Mucosa of descending colon (tissue), 3 donors: ENCODE data around the gene GHRHR. TPM values are rescaled to one million over a fixed set of nuclear protein-coding genes. Genes with fewer than 3 reads are reported as not detected.

Experiments
- ATAC-seq: fragments of 200-7000 bp; cut with Tn5 transposase; one replicate; pipeline ENCODE4 v1.9.1; 2020; ENCODE audit warnings: mild to moderate bottlenecking, moderate library complexity
- DNase-seq, 3 donors: peaks; one replicate each; pipeline ENCODE4 v3.0.0-alpha.2; 2020
- H3K36me3 ChIP-seq: fragments of 200-600 bp; one replicate; pipeline ENCODE4 v1.8.0; 2021; ENCODE audit warnings: low read depth, mild to moderate bottlenecking
- H3K4me1 ChIP-seq: fragments of 200-600 bp; one replicate; pipeline ENCODE4 v1.8.0; 2021; ENCODE audit warnings: low read depth, mild to moderate bottlenecking
- H3K4me3 ChIP-seq: fragments of 200-600 bp; one replicate; pipeline ENCODE4 v1.8.0; 2021; ENCODE audit warnings: mild to moderate bottlenecking
- H3K9me3 ChIP-seq: fragments of 200-600 bp; one replicate; pipeline ENCODE4 v1.8.0; 2021; ENCODE audit warnings: mild to moderate bottlenecking
- CTCF ChIP-seq: fragments of 200-600 bp; IDR thresholded peaks from one replicate; pipeline ENCODE4 v1.8.0; 2022; ENCODE audit warnings: antibody characterized with exemption, mild to moderate bottlenecking
- intact Hi-C, 2 donors: fragments of 100-400 bp; cut with DNase I in 1 of 2; cut with micrococcal nuclease in 1 of 2; formaldehyde crosslinking; loops; one replicate each; pipeline versions ENCODE4 v1.11.0 to v1.11.1; 2022; cut with DNase I, micrococcal nuclease
- total RNA-seq, 3 donors: library from RNA; stranded (reverse); fragmentation: NEBNext Ultra II Directional in 2 of 3; extraction: Animal tissue kit (Norgen Biotek cat#: 25700) in 2 of 3; gene quantifications; one replicate each; pipeline versions ENCODE4 v1.2.1 to v1.2.4, GENCODE V29; 2021 to 2023
- donor health status: DM: no; HTN: no; CAD: no; lungs with moderate emphysema.
- donor health status: DM: no; HTN: no; CAD: no.
- donor health status: DM: no; HTN: yes; CAD: no.

Gene GHRHR
- total RNA-seq, 3 donors from 2014 or later, result not detected

GRCh38 chr7:30984359-30985107 is 20.8 kb downstream of the GHRHR start:
- Histone ChIP-seq H3K9me3 (no peaks in the 10 kb centered on the region), H3K36me3 (no peaks in the 10 kb centered on the region), H3K4me3 (no peak overlapping the region), H3K4me1 (peaks cover 5% of the 10 kb centered on the region)
- intact Hi-C loops, result loop anchor here in 1 of 2 donors (5.0 kb wide), 1 partner anchor 138 kb away; no protein-coding TSS in a partner anchor
- DNase-seq, result no peak
- no peak for TF ChIP-seq CTCF
- ATAC-seq, result no peak

- intact Hi-C loops, result no loop called here
- no peaks in the 10 kb centered on the region for H3K36me3 ChIP-seq
- no peak for DNase-seq
- H3K4me3 ChIP-seq, result no peak overlapping the region
- TF ChIP-seq CTCF, result no peak
- H3K9me3 ChIP-seq, result no peaks in the 10 kb centered on the region
- H3K4me1 ChIP-seq, result peaks cover 5% of the 10 kb centered on the region
- no peak for ATAC-seq
Measured at GRCh38 chr7:30985756-30986155, 22.0 kb downstream of the GHRHR start.

- no peak for DNase-seq
- Histone ChIP-seq H3K9me3 (no peaks in the 10 kb centered on the region), H3K4me1 (peaks cover 5% of the 10 kb centered on the region), H3K4me3 (no peak overlapping the region), H3K36me3 (no peaks in the 10 kb centered on the region)
- no peak for ATAC-seq
- intact Hi-C loops, result no loop called here
- no peak for TF ChIP-seq CTCF
Measured at GRCh38 chr7:30986331-30986730, 22.6 kb downstream of the GHRHR start.

- no peak for TF ChIP-seq CTCF
- no peak for DNase-seq
- no peaks in the 10 kb centered on the region for H3K9me3 ChIP-seq
Measured at GRCh38 chr7:30986738-30987137, 23.0 kb downstream of the GHRHR start.

GRCh38 chr7:30987178-30987577 is 23.4 kb downstream of the GHRHR start:
- ATAC-seq (no peak), DNase-seq (no peak)
- Histone ChIP-seq H3K9me3 (no peaks in the 10 kb centered on the region), H3K36me3 (no peaks in the 10 kb centered on the region), H3K4me3 (no peak overlapping the region), H3K4me1 (peaks cover 5% of the 10 kb centered on the region)
- TF ChIP-seq CTCF, result no peak
- intact Hi-C loops, result no loop called here

More at GRCh38 chr7:30986738-30987137, 23.0 kb downstream of the GHRHR start:
- H3K36me3 ChIP-seq, result no peaks in the 10 kb centered on the region
- ATAC-seq, result no peak
- peaks cover 5% of the 10 kb centered on the region for H3K4me1 ChIP-seq
- intact Hi-C loops, result no loop called here
- no peak overlapping the region for H3K4me3 ChIP-seq
